CD4-positive, alpha-beta T cell treated with Interleukin-12 subunit alpha and Interleukin-12 subunit beta, for 1 hour (primary cell): ENCODE data around the gene LZTFL1.

Source experiments
- DNase-seq: peaks from one replicate; pipeline ENCODE4 v3.0.0-alpha.2; 2020

Gene LZTFL1

DNA sequence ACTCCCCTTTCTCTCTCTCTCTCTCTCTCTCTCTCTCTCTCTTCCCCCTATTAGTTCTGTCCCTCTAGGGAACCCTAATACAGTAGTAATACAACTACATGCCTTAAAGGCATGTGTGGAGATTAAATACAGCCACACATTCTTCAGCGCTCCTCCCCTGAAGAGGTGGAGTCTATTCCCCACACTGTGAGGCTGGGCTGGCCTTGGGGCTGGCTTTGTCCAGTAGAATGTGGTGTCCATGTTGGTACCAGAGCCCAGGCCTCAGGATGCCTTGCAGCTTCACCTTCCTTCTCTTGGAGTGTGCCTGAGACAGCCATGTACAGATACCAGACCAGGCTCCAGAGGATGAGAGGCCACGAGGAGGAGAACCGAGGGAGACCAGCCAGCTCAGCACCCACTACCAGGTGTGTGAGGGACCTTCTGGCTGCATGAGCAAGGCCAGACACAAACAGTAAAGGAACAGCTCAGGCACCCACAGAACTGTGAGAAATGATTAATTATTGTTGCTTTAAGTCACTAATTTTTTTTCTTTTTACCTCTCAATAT, 56.2 kb downstream of the LZTFL1 start:
- no peak for DNase-seq

DNA sequence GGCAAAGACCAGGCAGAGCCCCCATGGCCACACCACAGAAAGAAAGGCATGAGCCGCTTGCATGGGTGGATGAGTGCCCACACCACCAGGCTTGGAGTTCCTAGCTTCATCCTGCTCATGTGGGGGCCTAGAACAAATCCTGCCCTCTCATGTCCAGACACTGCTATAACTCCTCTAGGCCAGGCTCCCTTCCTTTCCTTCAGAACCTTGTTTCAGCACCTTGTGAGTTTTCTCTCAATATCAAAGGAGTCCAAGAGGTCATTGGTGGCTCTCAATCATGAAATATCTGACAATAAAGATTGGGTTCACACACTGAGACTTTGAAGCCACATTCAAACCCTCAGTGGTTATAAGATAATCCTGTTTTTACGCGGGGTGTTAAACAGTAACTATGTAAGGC, 58.3 kb downstream of the LZTFL1 start:
- DNase-seq, result no peak

DNA sequence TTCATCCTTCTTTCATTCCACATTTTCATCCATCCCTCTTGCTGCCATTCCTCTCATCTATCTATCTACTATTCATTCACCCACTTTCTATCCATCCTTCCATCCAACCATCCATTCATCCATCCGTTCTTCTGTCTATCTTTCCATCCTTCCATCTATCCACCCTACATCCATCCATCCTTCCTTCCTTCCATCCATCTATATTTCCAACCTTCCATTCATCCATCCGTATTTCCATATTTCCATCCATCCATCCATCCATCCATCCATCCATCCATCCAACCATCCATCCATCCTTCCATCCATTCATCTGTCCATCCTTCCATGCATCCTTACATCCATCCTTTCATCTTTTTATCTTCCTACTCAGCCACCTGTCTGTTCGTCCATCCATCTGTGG, 59.5 kb downstream of the LZTFL1 start:
- DNase-seq, result no peak

DNA sequence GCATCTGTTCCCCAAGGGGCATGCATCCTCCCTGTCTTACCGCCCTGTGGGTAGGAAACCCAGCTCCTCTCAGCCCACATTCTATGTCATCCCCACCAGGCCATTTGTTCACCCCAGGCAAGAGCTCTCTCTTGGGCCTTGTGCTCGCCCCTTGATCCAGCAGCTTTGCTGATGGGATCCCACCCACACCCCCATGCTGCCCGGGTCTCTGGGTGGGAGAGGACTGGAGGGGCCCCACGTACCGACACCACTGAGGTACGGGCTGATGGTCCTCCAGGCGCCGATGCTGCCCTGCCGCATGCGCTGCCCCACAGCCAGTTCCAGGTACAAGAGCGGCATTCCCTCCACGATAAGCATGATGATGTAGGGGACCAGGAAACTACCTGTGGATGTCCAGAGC, 60.1 kb downstream of the LZTFL1 start:
- no peak for DNase-seq

DNA sequence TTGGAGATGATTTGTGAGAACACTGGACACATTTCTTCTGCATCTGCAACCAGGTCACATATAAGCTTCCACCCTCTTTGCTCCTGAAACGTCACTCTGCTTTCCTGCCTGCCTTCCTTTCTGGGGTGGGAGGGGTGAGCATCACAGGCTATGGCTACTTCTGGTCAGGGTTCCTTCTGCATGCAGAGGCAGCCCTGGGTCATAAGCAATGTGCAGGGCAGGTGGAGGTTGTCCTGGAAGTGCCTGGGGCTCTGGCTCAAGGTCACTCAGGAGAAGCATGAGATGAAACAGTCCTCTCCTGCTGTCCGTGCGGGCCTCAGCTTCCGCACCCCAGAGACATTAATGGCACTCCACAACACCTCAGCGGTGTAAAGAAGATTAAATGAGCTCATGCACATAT, 60.6 kb downstream of the LZTFL1 start:
- DNase-seq, result no peak

DNA sequence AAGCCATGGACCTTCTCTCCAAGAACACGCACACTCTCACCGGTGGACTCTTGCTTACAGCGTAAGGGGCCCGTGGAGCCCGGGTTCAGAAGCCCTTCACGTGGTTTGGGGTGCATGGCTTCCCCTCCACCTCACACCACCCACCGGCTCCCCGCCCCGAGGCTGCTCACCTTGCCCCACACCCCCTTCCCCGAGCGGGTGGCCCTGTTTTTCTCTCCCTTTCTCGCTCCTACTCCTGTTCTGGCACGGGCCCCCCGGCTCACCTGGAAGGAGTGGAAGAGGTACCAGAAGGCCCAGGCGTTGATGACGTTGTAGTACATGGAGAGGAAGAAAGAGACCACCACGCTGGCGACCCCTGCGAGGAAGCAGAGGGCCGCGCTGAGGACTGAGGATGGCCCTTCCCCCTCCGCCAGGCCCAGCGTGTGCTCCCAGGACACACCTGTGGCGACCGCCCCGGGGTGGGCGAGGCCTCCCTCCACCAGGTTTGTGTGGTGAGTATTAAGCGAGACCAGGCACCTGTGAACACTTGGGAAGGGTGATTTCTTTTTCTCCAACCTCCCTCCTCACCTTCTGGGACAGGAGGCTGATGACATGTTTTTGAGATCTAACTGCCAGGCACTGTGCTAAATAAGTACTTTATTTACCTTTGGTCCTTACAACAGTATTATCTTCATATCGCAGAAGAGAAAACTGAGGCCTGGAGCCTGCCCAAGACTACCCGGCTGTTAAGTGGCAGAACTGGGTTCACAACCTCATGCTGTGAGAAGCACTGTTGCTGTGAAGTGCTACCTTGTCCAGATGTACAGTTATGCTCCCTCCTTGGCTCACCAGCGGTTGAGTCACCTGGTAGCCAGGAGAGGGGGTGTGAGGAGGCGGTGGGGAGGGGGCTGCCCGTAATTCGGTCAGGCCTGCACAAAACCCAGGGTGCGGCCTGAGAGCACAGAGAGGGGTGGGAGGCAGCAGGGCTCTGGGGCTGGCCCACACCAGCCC, 61.9 kb downstream of the LZTFL1 start:
- DNase-seq, result no peak

DNA sequence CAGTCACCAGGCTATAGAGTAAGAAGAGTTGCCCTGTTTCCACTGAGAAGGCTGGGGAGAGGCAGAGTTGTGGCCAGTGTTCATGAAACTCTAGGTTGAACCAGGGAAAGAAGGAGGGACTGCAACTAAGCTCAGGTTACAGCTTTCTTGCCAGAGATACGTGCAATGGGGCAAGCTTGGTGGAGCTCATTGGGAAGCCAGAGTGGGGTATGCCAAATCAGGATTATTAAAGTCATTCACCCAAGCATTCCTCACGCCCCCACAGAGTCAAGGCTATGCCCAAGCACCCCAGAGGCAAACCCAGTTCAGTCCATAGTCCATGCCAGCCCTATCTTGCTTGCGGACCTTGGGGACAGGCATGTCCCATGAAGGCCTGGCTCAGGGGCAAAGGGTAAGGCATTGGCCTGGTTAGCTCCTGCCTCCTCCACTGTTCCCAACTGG, 63.1 kb downstream of the LZTFL1 start:
- no peak for DNase-seq

DNA sequence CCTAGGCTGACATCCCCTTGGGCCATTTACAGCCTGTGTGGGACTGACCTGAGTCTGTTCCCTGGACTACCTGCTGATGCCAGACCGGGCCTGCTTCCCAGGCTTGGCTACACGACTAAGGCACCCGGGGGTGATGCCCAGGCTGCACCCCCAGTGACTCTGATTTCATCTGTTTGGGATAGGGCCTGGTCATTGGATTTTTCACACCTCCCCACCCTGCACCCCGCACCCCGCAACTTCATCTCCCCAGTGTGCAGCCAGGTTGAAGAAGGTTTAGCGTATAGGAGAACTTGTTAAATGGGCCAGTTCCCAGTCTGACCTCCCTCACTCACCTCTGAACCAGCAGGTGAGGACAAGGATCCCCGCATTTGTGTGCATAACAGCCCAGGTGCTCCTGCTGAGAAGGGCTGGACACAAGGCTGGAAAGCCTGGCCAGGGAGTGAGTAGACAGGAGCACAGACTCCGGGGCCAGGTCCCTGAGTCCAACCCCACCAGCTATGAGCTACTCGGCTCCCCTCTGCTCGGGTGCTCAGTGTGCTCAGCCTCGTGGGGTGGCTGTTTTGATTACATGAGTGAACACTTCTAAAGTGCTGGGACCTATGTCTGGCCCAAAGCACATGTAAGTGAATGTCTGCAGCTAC, 64.1 kb downstream of the LZTFL1 start:
- no peak for DNase-seq

DNA sequence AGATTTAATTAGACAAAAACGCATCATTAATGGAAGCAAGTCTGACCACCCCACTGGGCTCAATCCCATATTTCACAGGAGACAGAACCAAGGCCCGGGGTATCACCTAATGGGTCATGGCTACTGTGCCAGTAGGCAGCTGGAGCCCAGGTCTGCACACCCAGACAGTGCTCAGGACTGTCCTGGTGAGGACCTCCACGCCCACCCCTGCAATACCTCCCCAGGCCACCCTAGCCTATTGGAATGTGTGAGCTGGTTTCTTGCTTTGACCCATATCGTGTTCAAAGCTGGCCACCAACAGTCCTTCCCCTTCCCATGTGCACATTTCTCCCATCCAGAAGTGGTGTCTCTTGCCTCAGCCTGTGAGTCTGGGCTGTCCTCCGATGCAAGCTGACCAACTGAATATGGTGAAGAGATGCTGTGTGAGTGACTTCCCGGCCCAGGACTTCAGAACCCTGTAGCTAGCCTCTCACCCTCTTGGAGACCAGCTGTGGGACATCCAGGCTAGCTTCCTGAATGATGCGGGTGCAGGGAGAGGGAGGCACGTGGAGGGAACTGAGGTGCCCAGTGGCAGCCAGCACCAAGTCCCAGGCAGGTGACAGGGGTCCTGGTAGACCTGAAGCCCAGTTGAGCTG, 64.7 kb downstream of the LZTFL1 start:
- no peak for DNase-seq

DNA sequence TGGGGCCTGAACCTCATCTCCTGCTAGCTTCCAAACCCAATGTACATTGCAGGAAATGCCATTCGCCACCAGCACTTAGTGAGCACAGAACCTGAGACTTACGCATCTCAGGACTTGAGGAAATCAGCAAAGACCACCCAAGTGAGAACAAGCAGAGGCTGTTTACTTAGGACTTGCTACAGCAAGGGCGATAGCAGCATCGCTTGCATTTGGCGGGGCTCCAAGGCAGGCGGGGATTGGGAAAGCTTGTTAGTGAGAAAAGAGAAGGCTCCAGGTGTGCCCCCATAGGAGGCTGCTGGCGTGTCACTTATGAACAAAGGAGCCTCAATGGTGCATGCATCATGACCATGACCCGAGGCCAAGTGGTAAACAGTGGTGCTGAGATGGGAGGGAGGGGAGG, 65.3 kb downstream of the LZTFL1 start:
- no peak for DNase-seq

DNA sequence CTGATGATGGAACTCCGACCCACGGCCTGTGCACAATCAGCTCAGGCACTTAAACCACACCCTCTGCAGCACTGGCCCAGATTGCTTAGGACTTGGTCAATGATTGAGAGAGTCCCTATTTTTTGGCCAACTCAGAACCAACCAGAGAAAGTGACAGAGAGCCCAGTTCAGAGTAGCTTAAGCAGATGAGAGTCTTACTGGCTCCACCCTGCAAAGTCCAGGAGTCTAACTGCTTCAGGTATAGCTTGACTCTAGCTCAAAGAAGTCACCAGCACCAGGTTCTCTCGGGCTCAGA, 65.7 kb downstream of the LZTFL1 start:
- no peak for DNase-seq

DNA sequence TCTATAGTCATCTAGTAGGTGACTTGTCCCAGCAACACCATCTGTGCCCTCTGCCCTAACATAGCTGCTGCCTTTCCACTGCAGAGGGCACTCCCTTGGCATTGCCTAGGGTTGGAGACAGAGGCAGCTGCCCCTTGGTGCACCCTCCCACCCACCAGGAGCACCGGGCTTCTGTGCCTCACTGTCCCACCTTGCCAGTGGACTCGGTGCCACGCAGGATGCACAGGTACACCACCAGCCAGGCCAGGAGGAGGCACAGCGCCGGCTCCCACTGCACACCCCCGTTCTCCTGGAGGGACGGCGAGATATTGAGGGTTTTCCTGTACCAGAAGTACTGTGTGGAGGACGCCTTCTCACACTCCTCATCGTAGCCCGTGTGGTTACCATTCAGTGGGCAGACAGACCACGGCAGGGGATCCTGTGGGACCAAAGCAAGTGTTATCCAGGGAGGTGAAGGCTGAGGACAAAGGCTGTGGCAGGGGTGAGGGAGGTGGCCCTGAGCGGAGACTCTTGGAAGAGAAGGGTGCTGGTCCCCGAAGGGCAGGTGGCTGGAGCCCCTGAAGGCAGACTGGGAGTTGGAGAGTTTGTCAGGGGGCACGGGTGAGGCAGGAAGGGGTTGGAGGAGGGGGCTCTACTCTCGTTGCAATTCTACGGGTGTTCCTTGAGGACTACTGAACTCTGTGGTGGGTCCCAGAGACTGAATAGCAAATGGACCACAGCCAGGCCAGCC, 66.2 kb downstream of the LZTFL1 start:
- DNase-seq, result no peak

DNA sequence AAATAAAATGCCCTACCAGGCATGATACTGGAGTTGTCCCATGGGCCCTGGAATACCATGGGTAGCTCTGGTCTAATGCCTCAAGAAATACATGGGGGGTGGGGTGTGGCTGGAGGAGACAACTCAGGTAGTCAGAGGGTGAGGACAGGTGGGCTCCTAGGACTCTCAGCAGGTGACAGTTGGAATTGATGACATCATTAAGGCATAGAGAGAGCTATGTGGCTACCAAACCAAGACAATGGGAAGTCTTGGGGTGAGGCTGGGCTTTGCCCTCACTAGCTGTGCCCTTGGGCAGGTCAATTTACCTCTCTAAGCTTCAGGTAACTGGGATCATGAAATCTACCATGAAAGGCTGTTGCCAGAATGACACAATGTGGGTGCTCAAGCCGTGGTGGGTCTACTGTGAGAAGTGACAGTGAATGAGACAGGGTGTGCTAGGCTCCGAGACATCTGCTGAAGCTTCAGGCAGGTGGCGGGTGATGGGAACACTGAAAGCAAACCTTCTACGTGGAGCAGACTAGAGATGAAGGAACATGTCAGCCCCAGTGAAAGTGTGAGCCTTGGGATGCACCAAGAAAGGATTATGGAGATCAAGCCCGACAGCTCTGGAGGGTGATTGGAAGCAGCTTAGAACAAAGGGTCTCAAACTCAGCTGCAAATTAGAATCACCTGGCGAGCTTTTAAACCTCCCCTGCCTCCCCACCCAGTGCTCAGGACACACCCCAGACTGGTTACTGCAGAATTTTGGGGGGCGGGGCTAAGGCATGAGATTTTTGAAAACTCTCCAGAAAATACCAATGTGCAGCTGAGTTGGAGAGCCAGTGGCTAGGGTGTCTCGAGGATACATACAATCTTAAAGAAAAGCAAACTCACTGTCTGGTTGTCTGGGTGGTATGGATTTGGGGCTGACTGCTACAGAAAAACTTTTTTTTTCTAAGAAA, 67.1 kb downstream of the LZTFL1 start:
- no peak for DNase-seq

DNA sequence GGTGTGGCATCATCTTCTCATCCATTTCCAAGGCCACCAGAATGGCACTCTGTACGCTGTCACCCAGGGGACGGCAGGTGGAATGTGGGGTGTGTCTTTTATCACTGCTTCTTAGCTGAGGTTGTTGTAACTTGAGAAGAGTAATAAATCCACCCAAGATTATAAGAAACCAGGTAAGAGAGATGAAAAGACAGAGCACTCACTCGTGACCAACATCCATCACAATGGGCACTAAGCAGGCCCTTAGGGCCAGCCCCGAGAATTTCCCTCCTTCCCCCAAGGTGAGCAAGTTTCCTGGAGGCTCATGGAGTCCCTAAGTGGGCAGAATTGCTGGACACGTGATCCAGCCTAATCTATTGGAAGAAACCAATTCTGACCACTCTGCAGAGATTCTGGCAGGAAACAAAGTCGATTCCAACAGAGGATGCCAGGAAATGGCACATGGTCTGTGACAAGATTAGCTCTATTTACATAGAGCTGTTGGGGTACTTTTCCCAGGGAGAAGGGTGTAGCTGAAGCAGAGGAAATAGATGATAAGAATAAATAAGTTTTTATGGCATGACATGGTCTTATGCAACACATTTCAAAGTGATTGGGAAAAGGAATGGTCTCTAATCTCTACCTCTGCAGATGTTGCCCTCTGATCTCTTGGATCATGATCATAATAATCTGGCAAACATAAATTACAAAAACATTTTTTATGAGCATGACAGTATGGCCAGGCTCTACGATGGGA, 68.0 kb downstream of the LZTFL1 start:
- no peak for DNase-seq
